Common myeloid progenitor, CD34-positive (primary cell): ENCODE results near the gene BCAR1.

Experiments
- CTCF ChIA-PET: fragments of 350-600 bp; sonication (Branson Sonifier 250); formaldehyde crosslinking; loops from one replicate; lab custom pipeline; 2021; ENCODE audit warnings: antibody characterized with exemption; lab: Charles Lee
- POLR2A ChIA-PET: fragments of 350-600 bp; sonication (Branson Sonifier 250); formaldehyde crosslinking; loops from one replicate; lab custom pipeline; 2021; ENCODE audit warnings: antibody characterized with exemption; lab: Charles Lee
- DNase-seq, 3 donors: peaks; one replicate each; pipeline versions ENCODE4 v3.0.0 to v3.0.0-alpha.2; 2013
- H3K27ac ChIP-seq, 2 experiments: 1 replicate in 1 of 2; 2 replicates in 1 of 2; pipeline ENCODE4 v1.7.0; 2013; ENCODE audit warnings: inconsistent platforms in 2 of 2, low read length in 2 of 2, mild to moderate bottlenecking in 2 of 2, low read depth in 1 of 2, moderate library complexity in 1 of 2; ENCODE audit not compliant: severe bottlenecking in 2 of 2, insufficient read depth in 1 of 2, poor library complexity in 1 of 2
- H3K27me3 ChIP-seq, 5 experiments: replicated peaks in 2 of 5; 1 replicate in 3 of 5; 2 replicates in 2 of 5; pipeline versions ENCODE4 v1.6.1 to v1.7.0; 2013; ENCODE audit warnings: low read length in 4 of 5, mild to moderate bottlenecking in 2 of 5, moderate library complexity in 2 of 5, inconsistent platforms in 1 of 5; ENCODE audit not compliant: insufficient read depth in 5 of 5, control insufficient read depth in 4 of 5
- H3K36me3 ChIP-seq, 4 experiments: 1 replicate in 2 of 4; 2 replicates in 2 of 4; pipeline versions ENCODE4 v1.6.1 to v1.7.0; 2013; ENCODE audit warnings: low read length in 3 of 4, control low read depth in 1 of 4, mild to moderate bottlenecking in 1 of 4; ENCODE audit not compliant: control insufficient read depth in 4 of 4, insufficient read depth in 4 of 4
- H3K4me1 ChIP-seq, 4 experiments: 1 replicate in 3 of 4; 2 replicates in 1 of 4; pipeline versions ENCODE4 v1.6.1 to v1.7.1; 2013; ENCODE audit warnings: low read length in 3 of 4, mild to moderate bottlenecking in 3 of 4, control low read depth in 1 of 4, inconsistent platforms in 1 of 4, moderate library complexity in 1 of 4; ENCODE audit not compliant: control insufficient read depth in 4 of 4, insufficient read depth in 4 of 4; ENCODE audit errors: control extremely low read depth in 1 of 4
- H3K4me3 ChIP-seq, 7 experiments: 1 replicate in 4 of 7; 2 replicates in 3 of 7; pipeline versions ENCODE4 v1.5.1 to v1.7.0; 2013; ENCODE audit warnings: mild to moderate bottlenecking in 7 of 7, low read length in 6 of 7, moderate library complexity in 6 of 7, inconsistent platforms in 2 of 7, low read depth in 2 of 7, control low read depth in 1 of 7; ENCODE audit not compliant: insufficient read depth in 4 of 7, control insufficient read depth in 1 of 7; ENCODE audit errors: extremely low read depth in 1 of 7
- H3K9me3 ChIP-seq, 5 experiments: 1 replicate in 4 of 5; 2 replicates in 1 of 5; pipeline versions ENCODE4 v1.6.1 to v1.7.1; 2013; ENCODE audit warnings: low read length in 4 of 5, mild to moderate bottlenecking in 2 of 5, inconsistent platforms in 1 of 5, low read depth in 1 of 5, moderate library complexity in 1 of 5; ENCODE audit not compliant: control insufficient read depth in 4 of 5, insufficient read depth in 2 of 5; ENCODE audit errors: control extremely low read depth in 1 of 5
- WGBS: methylation state at CpG from one replicate; pipeline ENCODE4 v1.1.5; 2013; ENCODE audit not compliant: insufficient coverage; 5-methylcytosine and 5-hydroxymethylcytosine counted together

Gene BCAR1

GRCh38 chr16:75203096-75203495, 48.3 kb downstream of the BCAR1 start:
- no peak overlapping the region for H3K4me3 ChIP-seq
- H3K4me1 ChIP-seq = peaks cover 0 to 8% (median 4%) of the 10 kb centered on the region in 4 experiments
- DNase-seq = no peak
- WGBS = 98% methylated on average over 11 of the region's 12 CpGs
- POLR2A ChIA-PET = no interaction called here
- no peaks in the 10 kb centered on the region for H3K36me3 ChIP-seq
- CTCF ChIA-PET = interaction anchor here (1.1 to 2.1 kb wide), 2 partner anchors 19 to 31 kb away, joined by 3 to 5 read pairs; no protein-coding TSS in a partner anchor
- peaks cover 0 to 36% (median 3%) of the 10 kb centered on the region in 5 experiments for H3K27me3 ChIP-seq
- no peak overlapping the region for H3K27ac ChIP-seq
- no peaks in the 10 kb centered on the region for H3K9me3 ChIP-seq

- Histone ChIP-seq H3K9me3 (no peaks in the 10 kb centered on the region), H3K36me3 (no peaks in the 10 kb centered on the region), H3K4me3 (no peak overlapping the region), H3K4me1 (peaks cover 0 to 10% (median 4%) of the 10 kb centered on the region in 4 experiments), H3K27ac (no peak overlapping the region), H3K27me3 (peaks cover 0 to 40% (median 12%) of the 10 kb centered on the region in 5 experiments)
- no peak for DNase-seq
- 100% methylated on average over 3 of the region's 13 CpGs for WGBS
- POLR2A ChIA-PET = no interaction called here
- CTCF ChIA-PET = interaction anchor here (0.8 to 2.1 kb wide), 3 partner anchors 20 to 187 kb away, joined by 3 to 5 read pairs (median 3); no protein-coding TSS in a partner anchor
Measured at GRCh38 chr16:75202069-75202590, 49.3 kb downstream of the BCAR1 start.

- peaks cover 0 to 47% (median 16%) of the 10 kb centered on the region in 5 experiments for H3K27me3 ChIP-seq
- POLR2A ChIA-PET = no interaction called here
- H3K27ac ChIP-seq = no peak overlapping the region
- H3K9me3 ChIP-seq = peaks cover 0 to 4% (median 0%) of the 10 kb centered on the region in 5 experiments
- no peaks in the 10 kb centered on the region for H3K36me3 ChIP-seq
- peak in 1 of 3 donors; percentile 11 for DNase-seq
- CTCF ChIA-PET = interaction anchor here (1.0 to 5.0 kb wide), 14 partner anchors 8 to 274 kb away, joined by 3 to 31 read pairs (median 4); partner anchors contain the start of gene CTRB2
- H3K4me1 ChIP-seq = peaks cover 0 to 10% (median 4%) of the 10 kb centered on the region in 4 experiments
- no peak overlapping the region for H3K4me3 ChIP-seq
- 53% methylated on average over 17 of the region's 18 CpGs for WGBS
Measured at GRCh38 chr16:75198135-75198600, 53.3 kb downstream of the BCAR1 start.

- peaks cover 0 to 4% (median 0%) of the 10 kb centered on the region in 5 experiments for H3K9me3 ChIP-seq
- H3K4me1 ChIP-seq = peaks cover 0 to 10% (median 4%) of the 10 kb centered on the region in 4 experiments
- WGBS = 35% methylated on average over 7 of the region's 14 CpGs
- no peaks in the 10 kb centered on the region for H3K36me3 ChIP-seq
- ChIA-PET POLR2A (interaction anchor here (0.6 kb wide), 1 partner anchor 37 kb away, joined by 3 read pairs; no protein-coding TSS in a partner anchor), CTCF (interaction anchor here (1.0 to 5.0 kb wide), 12 partner anchors 9 to 275 kb away, joined by 3 to 31 read pairs (median 4); partner anchors contain the start of gene CTRB2)
- H3K4me3 ChIP-seq = no peak overlapping the region
- H3K27ac ChIP-seq = no peak overlapping the region
- peaks cover 0 to 47% (median 16%) of the 10 kb centered on the region in 5 experiments for H3K27me3 ChIP-seq
- peak in 2 of 3 donors; percentile 53 to 59 for DNase-seq
Measured at GRCh38 chr16:75197522-75198134, 53.8 kb downstream of the BCAR1 start.

GRCh38 chr16:75196836-75197235, 54.6 kb downstream of the BCAR1 start:
- H3K4me3 ChIP-seq = no peak overlapping the region
- peaks cover 0 to 10% (median 4%) of the 10 kb centered on the region in 4 experiments for H3K4me1 ChIP-seq
- H3K36me3 ChIP-seq = no peaks in the 10 kb centered on the region
- ChIA-PET POLR2A (interaction anchor here (0.6 kb wide), 1 partner anchor 38 kb away, joined by 3 read pairs; no protein-coding TSS in a partner anchor), CTCF (interaction anchor here (1.1 to 5.0 kb wide), 6 partner anchors 9 to 206 kb away, joined by 3 to 31 read pairs (median 8); partner anchors contain the start of gene CTRB2)
- H3K27me3 ChIP-seq = peaks cover 0 to 47% (median 19%) of the 10 kb centered on the region in 5 experiments
- 92% methylated on average over 6 of the region's 9 CpGs for WGBS
- peaks cover 0 to 4% (median 0%) of the 10 kb centered on the region in 5 experiments for H3K9me3 ChIP-seq
- DNase-seq = no peak
- no peak overlapping the region for H3K27ac ChIP-seq

- CTCF ChIA-PET = interaction anchor here (1.3 to 2.5 kb wide), 4 partner anchors 8 to 191 kb away, joined by 3 to 11 read pairs (median 8); no protein-coding TSS in a partner anchor
Measured at GRCh38 chr16:75195811-75196790, 55.3 kb downstream of the BCAR1 start.

More at GRCh38 chr16:75195811-75196790, 55.3 kb downstream of the BCAR1 start:
- no peak for DNase-seq
- 90% methylated on average over 22 of the region's 24 CpGs for WGBS
- Histone ChIP-seq H3K9me3 (peaks cover 0 to 4% (median 0%) of the 10 kb centered on the region in 5 experiments), H3K36me3 (no peaks in the 10 kb centered on the region), H3K27ac (no peak overlapping the region), H3K4me1 (peaks cover 0 to 6% (median 2%) of the 10 kb centered on the region in 4 experiments), H3K27me3 (peaks cover 0 to 47% (median 20%) of the 10 kb centered on the region in 5 experiments), H3K4me3 (no peak overlapping the region)
- POLR2A ChIA-PET = interaction anchor here (0.6 kb wide), 1 partner anchor 10 kb away, joined by 4 read pairs; no protein-coding TSS in a partner anchor
